A549 (cell line): ENCODE data around the gene PCNX1. TPM values are rescaled to one million over a fixed set of nuclear protein-coding genes. Genes with fewer than 3 reads are reported as not detected.

ENCODE experiments used
- ATAC-seq, 2 experiments: fragments of 200-7000 bp in 1 of 2; fragments of >200 bp in 1 of 2; cut with Nextera tagmentation in 1 of 2; cut with Tn5 transposase in 1 of 2; 3 replicates each; pipeline versions ENCODE4 v1.8.0 to v1.9.1; 2018 to 2020; ENCODE audit warnings: mild to moderate bottlenecking in 1 of 2, moderate library complexity in 1 of 2
- CTCF ChIA-PET: fragments of 300-600 bp; sonication (Branson Sonifier 250); formaldehyde crosslinking; extraction: SDS; loops from one replicate; lab custom pipeline; 2021; ENCODE audit warnings: antibody characterized with exemption, inconsistent platforms; lab: Yijun Ruan, JAX
- POLR2A ChIA-PET: fragments of 350-600 bp; formaldehyde crosslinking; extraction: SDS; loops from one replicate; lab custom pipeline; 2021; ENCODE audit warnings: antibody characterized with exemption, inconsistent platforms; lab: Yijun Ruan, JAX
- DNase-seq, 2 experiments: peaks; one replicate each; pipeline versions ENCODE4 v3.0.0 to v3.0.0-alpha.2; 2011 to 2016; ENCODE audit warnings: low read depth in 1 of 2, low spot score in 1 of 2
- FAIRE-seq: peaks from 2 replicates; lab custom pipeline; 2011; peaks lifted over from hg19 to GRCh38; lab: Jason Lieb, UNC
- H3K27ac ChIP-seq, 2 experiments: fragments of >200 bp; sonication (Bioruptor Twin); formaldehyde crosslinking; 3 replicates each; pipeline ENCODE4 v1.5.1; 2016 to 2017
- H3K4me1 ChIP-seq: fragments of >200 bp; sonication (Bioruptor Twin); formaldehyde crosslinking; 3 replicates; pipeline ENCODE4 v1.6.1; 2016
- H3K4me2 ChIP-seq: fragments of >200 bp; sonication (Bioruptor Twin); formaldehyde crosslinking; 3 replicates; pipeline ENCODE4 v1.6.1; 2016
- H3K4me3 ChIP-seq: fragments of >200 bp; sonication (Bioruptor Twin); formaldehyde crosslinking; 3 replicates; pipeline ENCODE4 v1.5.1; 2016
- H3K9me3 ChIP-seq: fragments of >200 bp; sonication (Bioruptor Twin); formaldehyde crosslinking; 3 replicates; pipeline ENCODE4 v1.6.1; 2016
- BHLHE40 ChIP-seq: IDR thresholded peaks from 2 replicates; pipeline ENCODE4 v1.6.1; 2012; ENCODE audit warnings: low read depth, low read length, inconsistent platforms
- CBX2 ChIP-seq: fragments of 200-600 bp; sonication (generic); IDR thresholded peaks from 2 replicates; pipeline ENCODE4 v1.6.1; 2016; ENCODE audit warnings: low read depth, mild to moderate bottlenecking, borderline replicate concordance
- CBX8 ChIP-seq: fragments of 200-600 bp; sonication (generic); IDR thresholded peaks from 2 replicates; pipeline ENCODE4 v1.6.1; 2016
- FOSL2 ChIP-seq, 2 experiments: fragments of 450-650 bp in 1 of 2; fragments of >200 bp in 1 of 2; sonication (Bioruptor Twin) in 1 of 2; formaldehyde crosslinking; IDR thresholded peaks; 2 replicates each; pipeline versions ENCODE4 v1.5.0 to v1.6.1; 2016 to 2020; ENCODE audit warnings: mild to moderate bottlenecking in 1 of 2, moderate library complexity in 1 of 2
- GATA3 ChIP-seq: IDR thresholded peaks from 2 replicates; pipeline ENCODE4 v1.6.1; 2012; ENCODE audit warnings: borderline replicate concordance
- HDAC2 ChIP-seq: fragments of 200-600 bp; sonication (generic); IDR thresholded peaks from 2 replicates; pipeline ENCODE4 v1.6.1; 2016
- HES2 ChIP-seq: fragments of >200 bp; sonication (Bioruptor Twin); formaldehyde crosslinking; IDR thresholded peaks from 2 replicates; pipeline ENCODE4 v1.6.1; 2016
- HEYL ChIP-seq: fragments of 250-450 bp; sonication (Bioruptor Pico); IDR thresholded peaks from 2 replicates; pipeline ENCODE4 v1.8.0; 2021; ENCODE audit warnings: mild to moderate bottlenecking, moderate library complexity
- HMGXB4 ChIP-seq: fragments of 250-450 bp; sonication (Bioruptor Pico); IDR thresholded peaks from 2 replicates; pipeline ENCODE4 v1.5.0; 2021; ENCODE audit warnings: mild to moderate bottlenecking, moderate library complexity, borderline replicate concordance
- HOXB5 ChIP-seq: fragments of 250-450 bp; sonication (Bioruptor Pico); IDR thresholded peaks from 2 replicates; pipeline ENCODE4 v1.5.0; 2020; ENCODE audit warnings: mild to moderate bottlenecking, moderate library complexity
- JUN ChIP-seq, 2 experiments: fragments of >200 bp; sonication (Bioruptor Twin); formaldehyde crosslinking; IDR thresholded peaks; 2 replicates in 1 of 2; 3 replicates in 1 of 2; pipeline ENCODE4 v1.6.1; 2016 to 2017
- JUNB ChIP-seq: fragments of >200 bp; sonication (Bioruptor Twin); formaldehyde crosslinking; IDR thresholded peaks from 2 replicates; pipeline ENCODE4 v1.6.1; 2016
- KDM1A ChIP-seq: fragments of 200-600 bp; sonication (generic); IDR thresholded peaks from 2 replicates; pipeline ENCODE4 v1.6.1; 2016; ENCODE audit warnings: low read depth, mild to moderate bottlenecking
- KDM5A ChIP-seq: fragments of 200-600 bp; sonication (generic); IDR thresholded peaks from 2 replicates; pipeline ENCODE4 v1.6.1; 2016; ENCODE audit warnings: antibody characterized with exemption, mild to moderate bottlenecking
- MAX ChIP-seq: IDR thresholded peaks from 2 replicates; pipeline ENCODE4 v1.6.1; 2012
- NR3C1 ChIP-seq: fragments of >200 bp; sonication (Bioruptor Twin); formaldehyde crosslinking; IDR thresholded peaks from 3 replicates; pipeline ENCODE4 v1.6.1; 2017
- RAD21 ChIP-seq, 2 experiments: fragments of >200 bp in 1 of 2; sonication (Bioruptor Twin) in 1 of 2; formaldehyde crosslinking in 1 of 2; IDR thresholded peaks in 1 of 2; conservative IDR thresholded peaks in 1 of 2; 2 replicates in 1 of 2; 3 replicates in 1 of 2; pipeline ENCODE4 v1.6.1; 2012 to 2018; ENCODE audit warnings: inconsistent platforms in 1 of 2
- RCOR1 ChIP-seq: fragments of 150-350 bp; IDR thresholded peaks from 2 replicates; pipeline ENCODE4 v1.6.1; 2014; ENCODE audit warnings: antibody characterized with exemption, low read length, low read depth
- SMC3 ChIP-seq: fragments of >200 bp; sonication (Bioruptor Twin); formaldehyde crosslinking; IDR thresholded peaks from 3 replicates; pipeline ENCODE4 v1.6.1; 2018; ENCODE audit warnings: inconsistent platforms
- SREBF2 ChIP-seq: fragments of 450-650 bp; IDR thresholded peaks from 2 replicates; pipeline ENCODE4 v1.6.1; 2014; ENCODE audit warnings: mild to moderate bottlenecking, moderate library complexity
- TFCP2L1 ChIP-seq: fragments of 250-450 bp; sonication (Bioruptor Pico); IDR thresholded peaks from 2 replicates; pipeline ENCODE4 v1.5.0; 2021; ENCODE audit warnings: mild to moderate bottlenecking
- USF2 ChIP-seq: fragments of 450-650 bp; IDR thresholded peaks from 2 replicates; pipeline ENCODE4 v1.6.1; 2014; ENCODE audit warnings: antibody characterized with exemption
- ZFP36 ChIP-seq: fragments of 450-650 bp; IDR thresholded peaks from 2 replicates; pipeline ENCODE4 v1.6.1; 2014; ENCODE audit warnings: borderline replicate concordance; ENCODE audit not compliant: partially characterized antibody
- ZNF302 ChIP-seq: fragments of 250-450 bp; sonication (Bioruptor Pico); IDR thresholded peaks from 2 replicates; pipeline ENCODE4 v1.9.0; 2021; ENCODE audit warnings: inconsistent platforms, mild to moderate bottlenecking, moderate library complexity
- ZSCAN20 ChIP-seq: fragments of 250-450 bp; sonication (Bioruptor Pico); IDR thresholded peaks from 2 replicates; pipeline ENCODE4 v1.8.0; 2022; ENCODE audit warnings: mild to moderate bottlenecking, moderate library complexity
- WGBS: methylation state at CpG from one replicate; pipeline ENCODE4 v1.1.6; 2017; ENCODE audit errors: missing lambda C conversion rate; 5-methylcytosine and 5-hydroxymethylcytosine counted together
- polyA plus RNA-seq, 4 experiments: library from polyadenylated mRNA; depleted of rRNA in 3 of 4; stranded (reverse); fragments of >200 nt; fragmentation: RNase III in 1 of 4; extraction: RNeasy Plus Mini Kit Qiagen cat#74134 plus additional on column Dnase treatment in 1 of 4; gene quantifications; 2 replicates in 3 of 4; 3 replicates in 1 of 4; pipeline ENCODE4 v1.2.3, GENCODE V29; 2011 to 2017

PCNX1 gene
- polyA plus RNA-seq, 2 of the 4 experiments (the other 2 are of a cell fraction): 10.4 to 45.0 TPM

GRCh38 chr14:71050227-71050823, 143.1 kb downstream of the PCNX1 start:
- ATAC-seq: peak in 1 of 2 experiments; percentile 69; a peak in 2 of 6 replicates
- WGBS: 89% methylated on average over 2 of the region's 2 CpGs
- ChIA-PET CTCF (interaction anchor here (0.6 to 0.9 kb wide), 3 partner anchors 9 to 298 kb away, joined by 4 to 7 read pairs (median 4); no protein-coding TSS in a partner anchor), POLR2A (no interaction called here)
- no peak overlapping the region for H3K4me3 ChIP-seq
- TF ChIP-seq JUN (IDR thresholded peaks at IDR 0.05) (no peak), FOSL2 (IDR thresholded peaks at IDR 0.05) (no peak), FOSL2 (CRISPR knock-in tag; IDR thresholded peaks at IDR 0.05) (no peak), SMC3 (no peak), ZFP36 (no peak), GATA3 (no peak), HOXB5 (CRISPR knock-in tag) (no peak), CBX8 (no peak), KDM1A (no peak), HMGXB4 (CRISPR knock-in tag) (no peak), MAX (no peak), USF2 (no peak), HDAC2 (no peak), ZNF302 (CRISPR knock-in tag) (no peak), RCOR1 (no peak), BHLHE40 (no peak)
- no peak overlapping the region for H3K4me2 ChIP-seq
- FAIRE-seq: no peak
- no peaks in the 10 kb centered on the region for H3K9me3 ChIP-seq
- peak in 1 of 2 experiments; percentile 7 for DNase-seq
- H3K4me1 ChIP-seq: no peaks in the 10 kb centered on the region
- H3K27ac ChIP-seq: no peak overlapping the region

GRCh38 chr14:71054706-71055105, 147.4 kb downstream of the PCNX1 start:
- no peak for FAIRE-seq
- no peak for ATAC-seq
- WGBS: 96% methylated on average over 3 of the region's 3 CpGs
- Histone ChIP-seq H3K4me3 (no peak overlapping the region), H3K9me3 (no peaks in the 10 kb centered on the region), H3K27ac (no peak overlapping the region), H3K4me2 (no peak overlapping the region), H3K4me1 (no peaks in the 10 kb centered on the region)
- ChIA-PET CTCF (interaction anchor here (2.1 kb wide), 1 partner anchor 698 kb away, joined by 4 read pairs; no protein-coding TSS in a partner anchor), POLR2A (no interaction called here)
- no peak for TF ChIP-seq HOXB5 (CRISPR knock-in tag)
- TF ChIP-seq KDM5A: no peak
- no peak for TF ChIP-seq ZSCAN20 (CRISPR knock-in tag)
- no peak for TF ChIP-seq JUNB
- TF ChIP-seq HES2: no peak
- TF ChIP-seq SREBF2: no peak
- no peak for TF ChIP-seq HEYL
- no peak for TF ChIP-seq TFCP2L1 (CRISPR knock-in tag)
- no peak for TF ChIP-seq BHLHE40
- no peak for TF ChIP-seq RCOR1
- TF ChIP-seq CBX2: no peak
- TF ChIP-seq SMC3: no peak
- TF ChIP-seq CBX8: no peak
- TF ChIP-seq NR3C1: no peak
- TF ChIP-seq JUN (IDR thresholded peaks at IDR 0.05): no peak
- TF ChIP-seq RAD21 (conservative IDR thresholded peaks at IDR 0.05 in 1 of 2, IDR thresholded peaks at IDR 0.05 in 1 of 2): no peak
- no peak for DNase-seq
